Measurements from ENCODE around the gene COMMD3. TPM values are rescaled to one million over a fixed set of nuclear protein-coding genes. Genes with fewer than 3 reads are reported as not detected.

Gene COMMD3
- total RNA-seq, 1 experiment from 2014 or later = 35.6 TPM

- peaks cover 37% of the 10 kb centered on the region for H3K27me3 ChIP-seq (ENCODE audit: control insufficient read depth, insufficient read depth, low read length)
- no peak overlapping the region for H3K27ac ChIP-seq (ENCODE audit: low read length)
- BruUV-seq (replicated peaks) = no TSS peak
- TF ChIP-seq CTCF (IDR thresholded peaks at IDR 0.05) (no peak), POLR2AphosphoS5 (IDR thresholded peaks at IDR 0.05; ENCODE audit: low read depth, low read length) (no peak), TCF7L2 (IDR thresholded peaks at IDR 0.05; ENCODE audit: low read depth, low read length) (no peak), SIN3A (IDR thresholded peaks at IDR 0.05; ENCODE audit: borderline replicate concordance, insufficient read depth, low read depth, low read length) (no peak), REST (IDR thresholded peaks at IDR 0.05; ENCODE audit: insufficient read depth in 1 of 2, low read depth in 2 of 2, low read length in 1 of 2) (no peak)
- no peaks in the 10 kb centered on the region; the same call in 1 of the 2 replicates for H3K4me1 ChIP-seq (ENCODE audit: control insufficient read depth, insufficient read depth, low read length)
- ChIA-PET POLR2A (no interaction called here), CTCF (no interaction called here)
- in situ Hi-C loops (cut with HindIII; ENCODE audit: low pct_unique_long_range_greater_than_20kb, low sequenced_read_pairs) (no loop called here), intact Hi-C loops (cut with micrococcal nuclease; ENCODE audit: unreplicated experiment) (no loop called here)
- H3K36me3 ChIP-seq (ENCODE audit: control insufficient read depth, insufficient read depth, low read length) = no peaks in the 10 kb centered on the region
- DNase-seq (ENCODE audit: low read depth, low spot score) = no peak
- no peak for ATAC-seq
- no peak overlapping the region for H3K4me3 ChIP-seq (ENCODE audit: low read depth in 2 of 2, low read length in 2 of 2)
- no peaks in the 10 kb centered on the region for H3K9me3 ChIP-seq (ENCODE audit: control insufficient read depth, insufficient read depth, low read depth, low read length)
These were observed 25.7 kb downstream of the COMMD3 start for GRCh38 chr10:22341926-22342196.

GRCh38 chr10:22342421-22342820 lies 26.2 kb downstream of the COMMD3 start:
- no TSS peak for BruUV-seq (replicated peaks)
- POLR2A ChIA-PET = no interaction called here
- no peak for TF ChIP-seq SIN3A (IDR thresholded peaks at IDR 0.05; ENCODE audit: borderline replicate concordance, insufficient read depth, low read depth, low read length)
- TF ChIP-seq TCF7L2 (IDR thresholded peaks at IDR 0.05; ENCODE audit: low read depth, low read length) = no peak
- no peak for TF ChIP-seq REST (IDR thresholded peaks at IDR 0.05; ENCODE audit: insufficient read depth in 1 of 2, low read depth in 2 of 2, low read length in 1 of 2)
- no peak for TF ChIP-seq CTCF (IDR thresholded peaks at IDR 0.05)
- TF ChIP-seq POLR2AphosphoS5 (IDR thresholded peaks at IDR 0.05; ENCODE audit: low read depth, low read length) = no peak
- Histone ChIP-seq H3K4me1 (ENCODE audit: control insufficient read depth, insufficient read depth, low read length) (no peaks in the 10 kb centered on the region; the same call in 1 of the 2 replicates), H3K27ac (ENCODE audit: low read length) (no peak overlapping the region), H3K27me3 (ENCODE audit: control insufficient read depth, insufficient read depth, low read length) (peaks cover 34% of the 10 kb centered on the region), H3K4me3 (ENCODE audit: low read depth in 2 of 2, low read length in 2 of 2) (no peak overlapping the region), H3K36me3 (ENCODE audit: control insufficient read depth, insufficient read depth, low read length) (no peaks in the 10 kb centered on the region), H3K9me3 (ENCODE audit: control insufficient read depth, insufficient read depth, low read depth, low read length) (no peaks in the 10 kb centered on the region)
- no peak for DNase-seq (ENCODE audit: low read depth, low spot score)
- intact Hi-C loops (cut with micrococcal nuclease; ENCODE audit: unreplicated experiment) (no loop called here), in situ Hi-C loops (cut with HindIII; ENCODE audit: low pct_unique_long_range_greater_than_20kb, low sequenced_read_pairs) (no loop called here)
- ATAC-seq = no peak
- CTCF ChIA-PET = no interaction called here
